GM12891 (cell line): ENCODE results near the gene ZCCHC7.

Experiments
- PAX5 ChIP-seq: IDR thresholded peaks from 2 replicates; pipeline ENCODE4 v1.6.1; 2011; ENCODE audit warnings: low read length, moderate library complexity, mild to moderate bottlenecking; ENCODE audit not compliant: insufficient read depth, severe bottlenecking
- POLR2A ChIP-seq: IDR thresholded peaks from 2 replicates; pipeline ENCODE4 v1.6.1; 2011; ENCODE audit warnings: low read depth, low read length, control low read depth
- POLR2AphosphoS5 ChIP-seq: IDR thresholded peaks from 2 replicates; pipeline ENCODE4 v1.6.1; 2011; ENCODE audit warnings: low read depth, low read length, control low read depth
- POU2F2 ChIP-seq: IDR thresholded peaks from 2 replicates; pipeline ENCODE4 v1.6.1; 2011; ENCODE audit warnings: low read depth, mild to moderate bottlenecking, control low read depth, low read length, moderate library complexity
- SPI1 ChIP-seq: IDR thresholded peaks from 2 replicates; pipeline ENCODE4 v1.6.1; 2011; ENCODE audit warnings: low read depth, low read length, control low read depth
- TAF1 ChIP-seq: IDR thresholded peaks from 2 replicates; pipeline ENCODE4 v1.6.1; 2011; ENCODE audit warnings: low read depth, low read length, control low read depth

DNA sequence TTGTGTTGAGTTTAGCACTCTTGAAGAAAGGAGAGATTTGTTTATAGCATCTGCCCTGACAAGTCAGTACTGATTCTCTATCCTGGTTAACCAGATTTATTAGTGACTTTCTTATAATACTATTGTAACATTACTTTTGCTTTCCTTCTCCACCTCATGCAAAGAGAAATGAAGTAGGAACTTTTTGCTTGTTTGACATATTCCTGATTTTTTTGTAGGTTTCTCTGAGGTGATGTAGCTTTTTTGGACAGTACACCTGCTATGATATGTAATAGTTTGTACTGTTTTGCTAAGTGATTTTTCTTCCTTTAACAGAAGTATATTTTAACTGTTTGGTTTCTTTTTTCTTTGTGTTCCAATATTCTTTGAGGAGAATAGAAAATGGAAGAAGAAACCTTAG, 117.7 kb downstream of the ZCCHC7 start:
- TF ChIP-seq POLR2A (no peak), POLR2AphosphoS5 (no peak), POU2F2 (no peak), TAF1 (no peak), PAX5 (no peak), SPI1 (no peak)
